Limb (tissue), 2 donors: Measurements from ENCODE around the gene CELF2.
"Not testable (repeated sequence)": the region's sequence is repeated elsewhere in the genome, so short reads cannot be mapped to it uniquely, and the experiment has no call there.

Experiments
- DNase-seq, 2 donors: peaks; one replicate each; pipeline ENCODE4 v3.0.0-alpha.2; 2016; ENCODE audit errors: extremely low spot score in 2 of 2

CELF2 gene

GRCh38 chr10:11345224-11346054 is 327.8 kb downstream of the CELF2 start:
- DNase-seq, result no peak

GRCh38 chr10:11347580-11347979 is 329.9 kb downstream of the CELF2 start:
- DNase-seq, result not testable (repeated sequence)

GRCh38 chr10:11351801-11352200 is 334.1 kb downstream of the CELF2 start:
- no peak for DNase-seq

- no peak for DNase-seq
Observed at GRCh38 chr10:11353006-11353896, 335.6 kb downstream of the CELF2 start.

GRCh38 chr10:11354823-11355222 is 337.2 kb downstream of the CELF2 start:
- no peak for DNase-seq

GRCh38 chr10:11355592-11355991 is 337.9 kb downstream of the CELF2 start:
- no peak for DNase-seq

- no peak for DNase-seq
Observed at GRCh38 chr10:11357439-11357838, 339.8 kb downstream of the CELF2 start.

- DNase-seq, result no peak
Observed at GRCh38 chr10:11358011-11358410, 340.3 kb downstream of the CELF2 start.

- DNase-seq, result no peak
Observed at GRCh38 chr10:11358923-11359575, 341.4 kb downstream of the CELF2 start.

- no peak for DNase-seq
Observed at GRCh38 chr10:11359869-11360268, 342.2 kb downstream of the CELF2 start.

GRCh38 chr10:11363497-11363896 is 345.8 kb downstream of the CELF2 start:
- DNase-seq, result no peak

- no peak for DNase-seq
Observed at GRCh38 chr10:11364241-11364640, 346.6 kb downstream of the CELF2 start.

- not testable (repeated sequence) for DNase-seq
Observed at GRCh38 chr10:11366889-11367288, 349.2 kb downstream of the CELF2 start.

GRCh38 chr10:11367505-11367904 is 349.8 kb downstream of the CELF2 start:
- DNase-seq, result no peak

- no peak for DNase-seq
Observed at GRCh38 chr10:11373717-11374171, 356.1 kb downstream of the CELF2 start.

GRCh38 chr10:11377267-11377666 is 359.6 kb downstream of the CELF2 start:
- DNase-seq, result no peak

- no peak for DNase-seq
Observed at GRCh38 chr10:11378835-11379234, 361.2 kb downstream of the CELF2 start.

- DNase-seq, result no peak
Observed at GRCh38 chr10:11379771-11380170, 362.1 kb downstream of the CELF2 start.

- DNase-seq, result no peak
Observed at GRCh38 chr10:11381023-11381422, 363.4 kb downstream of the CELF2 start.

- DNase-seq, result no peak
Observed at GRCh38 chr10:11381511-11381910, 363.8 kb downstream of the CELF2 start.

GRCh38 chr10:11382187-11382586 is 364.5 kb downstream of the CELF2 start:
- no peak for DNase-seq

GRCh38 chr10:11386044-11386443 is 368.4 kb downstream of the CELF2 start:
- no peak for DNase-seq
